HG02763 (cell line): ENCODE measurements around the gene NEDD4L.
"Not testable (repeated sequence)": the region's sequence is repeated elsewhere in the genome, so short reads cannot be mapped to it uniquely, and the experiment has no call there.

ENCODE experiments used
- ATAC-seq: cut with Tn5 transposase; IDR thresholded peaks from one replicate; pipeline ENCODE4 v1.9.1; 2021; ENCODE audit warnings: mild to moderate bottlenecking, moderate library complexity; ENCODE audit not compliant: unreplicated experiment

NEDD4L gene

DNA sequence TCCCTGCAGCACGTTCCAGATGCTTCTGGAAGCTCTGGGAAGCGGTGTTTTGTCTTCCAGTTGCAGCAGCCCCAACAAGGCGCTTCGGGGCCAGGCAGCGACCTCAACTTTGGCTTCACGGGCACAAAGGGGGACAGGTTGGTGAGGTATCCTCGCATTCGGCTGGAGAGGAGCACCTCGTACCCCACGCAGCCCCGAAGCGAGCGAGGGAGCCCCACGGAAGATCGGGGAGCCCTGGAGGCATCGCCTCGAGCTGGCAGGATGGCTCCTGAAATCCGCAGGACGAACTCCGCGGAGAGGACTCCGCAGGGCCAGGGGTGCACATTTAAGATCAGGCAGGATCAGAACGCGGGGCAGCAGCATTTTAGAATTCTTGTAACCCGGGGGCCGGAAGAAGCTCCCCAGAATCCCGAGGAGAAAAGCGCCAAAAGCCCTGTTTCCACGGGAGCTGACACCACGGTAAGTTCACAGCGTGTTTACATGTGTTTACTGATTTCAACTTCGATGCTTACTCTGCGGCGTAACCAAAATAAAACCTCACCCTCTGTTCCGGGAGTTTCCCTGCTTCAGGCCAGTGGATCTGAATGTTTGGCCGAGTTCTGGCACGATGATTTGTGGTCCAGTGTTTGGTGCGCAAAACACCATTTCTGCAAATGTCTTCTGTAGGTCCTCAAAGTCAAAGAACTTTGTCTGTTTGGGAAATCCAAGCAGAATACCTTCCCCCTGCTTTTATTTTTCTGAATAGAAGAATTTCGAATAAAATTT, 212.5 kb downstream of the NEDD4L start:
- ATAC-seq: no peak

DNA sequence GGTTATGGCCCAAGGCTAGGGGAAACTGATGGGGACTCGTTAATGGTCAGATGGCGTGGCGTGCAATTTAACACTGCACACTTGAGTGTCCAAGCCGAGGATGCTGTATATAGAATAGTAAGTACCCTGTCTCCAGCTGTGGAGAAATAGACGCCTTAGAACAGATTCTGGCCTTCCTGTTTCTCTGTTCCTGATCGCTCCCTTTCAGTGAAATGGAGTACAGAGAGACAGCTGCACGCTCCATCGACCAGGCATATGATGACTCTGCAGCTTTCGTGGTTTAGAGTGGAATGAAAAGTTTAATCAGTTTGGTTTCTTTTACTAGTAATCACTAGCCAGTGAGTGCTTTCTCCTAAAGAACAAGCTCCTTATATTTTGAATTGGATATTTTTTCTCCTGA, 213.4 kb downstream of the NEDD4L start:
- ATAC-seq: no peak

DNA sequence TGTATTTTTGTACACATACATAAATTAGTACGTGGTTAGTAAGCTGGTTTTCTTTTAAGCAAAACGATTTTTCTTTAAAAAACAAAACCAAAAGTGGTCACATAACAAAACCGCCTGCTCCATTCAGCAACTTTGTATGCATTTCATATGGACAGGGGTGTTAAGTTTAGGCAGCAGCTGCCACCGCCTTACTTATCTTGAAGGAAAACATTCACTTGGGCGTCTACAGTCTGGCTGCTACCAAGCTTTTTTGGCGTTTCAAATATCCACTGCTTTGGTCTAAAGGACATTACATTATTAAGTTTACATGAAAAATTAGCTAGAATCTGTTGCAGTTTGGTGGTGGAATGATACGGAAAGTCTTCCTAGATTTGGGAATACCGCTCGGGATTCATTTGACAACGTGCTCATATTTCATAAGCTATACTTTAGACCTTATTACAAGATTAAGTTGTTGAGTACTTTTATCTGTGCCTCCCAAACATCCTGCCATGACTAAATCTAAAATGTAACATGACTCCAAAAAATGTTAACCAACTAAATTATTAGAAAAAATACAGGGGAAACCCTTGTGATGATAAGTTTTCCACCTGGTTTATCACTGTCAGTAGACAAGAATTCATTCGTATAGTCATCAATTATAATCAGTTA, 214.8 kb downstream of the NEDD4L start:
- ATAC-seq: no peak

GRCh38 chr18:58263055-58263957, 219.3 kb downstream of the NEDD4L start:
- no peak for ATAC-seq

GRCh38 chr18:58264075-58264474, 220.0 kb downstream of the NEDD4L start:
- no peak for ATAC-seq

- ATAC-seq: no peak
Measured at GRCh38 chr18:58264840-58265239, 220.8 kb downstream of the NEDD4L start.

DNA sequence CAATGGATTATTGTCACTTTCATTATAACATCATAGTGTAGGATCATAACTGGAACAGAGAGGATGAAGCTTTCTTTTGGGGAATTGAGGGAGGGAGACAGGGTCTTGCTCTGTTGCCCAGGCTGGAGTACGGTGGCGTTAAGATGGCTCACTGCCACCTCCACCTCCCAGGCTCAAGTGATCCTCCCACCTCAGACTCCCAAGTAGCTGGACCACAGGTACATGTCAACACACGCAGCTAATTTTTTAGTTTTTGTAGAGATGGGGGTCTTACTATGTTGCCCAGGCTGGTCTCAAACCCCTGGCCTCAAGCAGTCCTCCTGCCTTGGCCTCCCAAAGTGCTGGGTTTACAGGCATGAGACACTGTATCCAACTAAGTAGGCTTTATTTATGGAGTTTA, 221.5 kb downstream of the NEDD4L start:
- not testable (repeated sequence) for ATAC-seq

DNA sequence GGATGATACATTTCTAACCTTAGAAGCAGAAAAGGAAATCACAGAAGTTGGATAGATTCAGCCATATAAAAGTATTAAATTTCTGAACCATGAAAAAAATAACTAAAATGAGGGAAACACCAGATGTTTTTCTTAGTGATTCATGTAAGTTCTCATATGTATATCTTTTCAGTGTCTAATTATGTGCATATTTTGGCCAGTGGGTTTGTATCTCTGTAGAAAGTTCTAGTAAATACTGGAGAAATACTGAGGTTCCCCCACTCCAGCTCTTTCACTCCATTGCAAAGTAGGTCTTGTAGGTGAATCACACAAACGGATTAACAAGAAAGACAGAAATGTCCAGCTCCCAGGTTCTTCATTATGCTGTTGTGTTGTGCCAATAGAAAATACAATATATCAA, 222.3 kb downstream of the NEDD4L start:
- ATAC-seq: no peak

DNA sequence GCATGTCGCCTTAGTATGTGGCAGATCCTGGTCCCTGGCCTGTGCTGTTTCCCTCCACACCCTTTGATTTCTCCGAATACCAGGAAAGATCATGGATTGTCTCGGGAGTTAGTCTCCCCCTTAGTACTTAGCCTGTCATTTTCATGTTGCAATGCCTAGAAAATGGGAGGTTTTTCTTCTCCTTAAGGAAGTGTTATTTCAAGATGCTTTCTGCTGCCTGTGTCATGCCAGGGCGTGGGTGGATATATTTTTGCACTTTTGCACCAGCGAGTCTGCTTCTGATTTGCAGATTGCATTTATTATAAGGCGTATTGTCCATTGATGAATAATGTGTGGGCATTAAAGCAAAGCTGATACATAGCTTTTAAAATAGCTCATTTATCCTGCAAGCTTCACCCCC, 223.5 kb downstream of the NEDD4L start:
- ATAC-seq: no peak

DNA sequence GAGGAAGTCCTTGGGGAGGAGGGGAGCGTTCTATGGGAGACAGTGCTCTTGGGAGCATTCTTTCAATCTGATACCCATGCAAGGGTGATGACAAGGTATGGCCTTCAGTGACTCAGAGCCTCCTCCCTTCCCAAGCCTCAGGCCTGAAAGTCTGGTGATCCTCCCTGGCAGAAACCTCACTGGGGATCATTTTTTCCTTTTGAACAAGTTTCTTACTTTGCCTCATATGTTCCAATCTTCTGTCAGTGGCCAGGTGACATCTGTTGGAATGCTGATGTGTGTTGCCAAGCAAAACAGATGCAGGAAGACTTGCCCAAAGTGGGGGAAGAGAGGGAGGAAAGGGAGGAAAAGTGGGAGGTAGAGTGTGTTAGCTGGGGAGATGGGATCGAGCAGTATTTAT, 224.8 kb downstream of the NEDD4L start:
- ATAC-seq: no peak

DNA sequence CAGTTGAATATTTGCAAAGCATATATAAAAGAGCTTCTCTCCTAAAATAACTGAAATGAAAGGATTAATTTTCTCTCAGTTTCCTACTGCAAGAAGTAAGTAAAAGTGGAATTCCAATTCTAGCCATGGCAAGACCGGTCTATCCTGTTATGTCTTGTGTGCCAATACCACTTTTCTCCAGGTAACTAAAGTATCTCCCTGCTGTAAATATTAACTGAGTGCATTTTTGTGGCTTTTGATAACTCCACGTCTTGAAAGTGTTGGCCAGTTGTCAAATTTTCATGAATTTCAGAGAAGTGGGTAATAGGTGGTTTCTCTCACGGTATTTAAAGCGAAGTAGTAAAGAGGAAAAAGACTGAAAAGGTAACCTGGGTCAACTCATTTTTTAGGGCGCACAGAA, 225.9 kb downstream of the NEDD4L start:
- ATAC-seq: no peak

DNA sequence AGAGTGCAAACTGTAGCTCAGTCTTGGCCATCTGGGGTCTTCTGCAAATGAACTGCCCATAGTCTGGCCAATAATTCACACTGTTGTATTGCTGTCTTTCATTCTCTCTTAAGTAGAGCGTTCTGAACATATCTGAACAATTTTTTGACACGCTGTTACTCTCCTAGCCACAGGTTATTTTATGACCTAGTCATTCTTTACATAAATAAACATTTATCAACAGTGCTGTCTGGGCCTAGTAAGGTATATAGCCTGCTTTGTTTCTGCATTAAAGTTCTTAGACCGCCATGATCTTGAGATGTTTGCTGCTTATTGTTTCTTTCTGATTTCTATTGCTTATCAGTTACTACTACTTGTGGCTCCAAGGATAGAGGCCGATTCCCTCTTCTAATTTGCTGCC, 226.4 kb downstream of the NEDD4L start:
- no peak for ATAC-seq

GRCh38 chr18:58271770-58272169, 227.7 kb downstream of the NEDD4L start:
- no peak for ATAC-seq

DNA sequence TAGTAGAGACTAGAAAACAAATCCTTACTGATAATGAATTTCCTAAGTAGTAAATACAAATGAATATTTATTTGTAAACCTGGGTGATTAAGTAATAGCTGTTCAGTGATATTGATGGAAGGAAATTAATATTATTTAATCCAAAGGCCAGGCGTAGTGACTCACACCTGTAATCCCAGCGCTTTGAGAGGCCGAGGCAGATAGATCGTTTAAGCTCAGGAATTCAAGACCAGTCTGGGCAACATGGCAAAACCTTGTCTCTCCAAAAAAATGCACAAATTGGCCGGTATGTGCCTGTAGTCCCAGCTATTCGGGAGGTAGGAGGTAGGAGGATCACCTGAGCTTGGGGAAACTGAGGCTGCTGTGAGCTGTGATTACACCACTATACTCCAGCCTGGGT, 228.2 kb downstream of the NEDD4L start:
- ATAC-seq: no peak

DNA sequence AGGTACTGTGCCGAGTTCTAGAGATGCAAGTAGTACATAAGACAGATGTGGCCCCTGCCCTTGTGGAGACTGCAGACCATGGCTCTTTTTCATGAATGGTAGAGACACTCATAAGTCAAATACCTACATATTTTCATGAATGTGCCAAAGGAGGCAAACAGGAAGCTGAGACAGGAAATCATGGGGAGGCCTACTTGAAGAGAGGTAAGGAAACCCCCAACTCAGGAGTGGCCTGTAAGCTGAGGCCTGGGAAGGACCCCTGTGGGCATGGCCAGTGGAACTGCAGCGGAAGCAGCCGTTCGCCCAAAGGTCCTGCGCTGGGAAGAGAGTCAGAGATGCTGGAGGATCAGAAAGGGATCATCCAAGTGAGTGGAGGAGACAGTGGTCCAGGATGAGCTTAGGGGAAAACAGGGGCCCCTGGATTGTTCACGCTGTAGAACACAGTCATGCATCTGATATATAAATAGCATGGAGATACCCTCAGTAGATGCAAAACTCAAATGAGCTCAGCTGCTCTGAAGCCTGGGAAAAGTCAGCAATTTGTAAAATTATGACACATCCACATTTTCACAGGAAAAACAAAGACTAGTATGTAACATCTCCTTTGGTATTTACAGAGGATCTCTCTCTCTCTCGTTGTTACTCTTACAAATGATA, 228.9 kb downstream of the NEDD4L start:
- no peak for ATAC-seq

- no peak for ATAC-seq
Measured at GRCh38 chr18:58275176-58275575, 231.2 kb downstream of the NEDD4L start.

DNA sequence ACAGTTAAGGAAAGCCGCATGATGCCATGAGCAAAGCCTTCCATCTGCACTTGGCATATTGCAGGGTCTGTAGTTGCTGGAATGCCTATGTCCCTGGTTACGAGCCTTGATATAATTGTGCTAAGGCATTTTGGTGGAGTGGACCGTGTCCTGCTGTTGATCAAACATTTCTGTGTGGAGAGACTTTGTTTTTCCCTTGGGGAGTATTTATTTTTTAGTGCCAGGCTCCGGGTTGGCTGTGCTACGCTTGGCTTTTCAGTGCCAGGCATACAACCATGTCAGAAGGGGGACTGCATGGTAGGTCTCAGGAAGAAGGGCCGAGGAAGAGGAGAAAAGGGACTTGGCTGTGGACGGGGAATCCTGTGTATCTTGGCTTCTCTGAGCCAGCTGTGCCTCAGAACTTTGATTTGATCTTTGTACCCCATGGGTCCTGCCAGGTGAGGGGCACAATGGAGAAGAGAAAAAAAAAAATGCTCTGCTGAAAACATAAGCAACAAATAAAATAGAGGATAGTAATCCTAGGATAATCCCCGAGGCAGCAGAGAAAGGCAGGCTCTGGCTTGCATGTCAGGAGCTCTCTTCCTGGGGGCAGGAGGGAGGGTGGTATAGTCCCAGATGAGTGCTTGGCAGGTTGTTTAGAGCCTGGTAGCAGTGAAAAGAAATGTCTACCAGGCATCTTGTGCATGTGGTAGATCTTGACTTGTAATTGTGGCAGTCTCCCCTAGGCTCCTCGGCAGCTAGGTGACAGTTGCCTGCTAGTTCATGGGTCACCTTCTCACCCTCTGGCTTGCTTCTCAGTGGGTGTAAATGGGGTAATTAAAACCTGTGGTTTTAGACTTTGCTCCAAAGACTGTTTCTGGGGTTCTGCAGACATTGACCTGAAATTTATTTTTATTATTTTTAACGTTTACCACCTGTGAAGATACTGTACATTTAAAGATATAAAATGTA, 233.0 kb downstream of the NEDD4L start:
- ATAC-seq: no peak

- no peak for ATAC-seq
Measured at GRCh38 chr18:58279504-58280175, 235.6 kb downstream of the NEDD4L start.

DNA sequence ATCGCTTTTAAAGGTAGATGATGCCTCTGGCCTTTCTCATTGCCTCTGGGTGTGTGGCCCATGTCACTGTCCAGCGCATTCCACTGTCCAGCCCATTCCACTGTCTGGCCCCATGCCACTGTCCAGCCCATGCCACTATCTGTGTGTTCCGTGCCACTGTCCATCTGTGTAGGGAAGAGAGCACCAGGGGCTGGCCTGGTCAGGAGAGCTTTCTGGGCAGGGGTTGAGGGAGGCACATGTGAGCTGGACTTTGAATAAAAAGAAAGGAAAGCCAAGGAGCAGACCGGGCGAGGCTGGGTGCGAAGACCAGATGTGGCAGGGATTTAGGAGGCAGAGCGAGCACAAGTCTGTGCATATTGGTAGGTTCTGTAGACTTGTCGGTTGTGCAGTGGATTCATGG, 236.2 kb downstream of the NEDD4L start:
- no peak for ATAC-seq
